ENCODE measurements around the gene C2CD3. TPM values are rescaled to one million over a fixed set of nuclear protein-coding genes. Genes with fewer than 3 reads are reported as not detected.

Gene C2CD3
- total RNA-seq, 4 donors from 2014 or later = 11.4 to 30.1 (median 25.3) TPM

DNA sequence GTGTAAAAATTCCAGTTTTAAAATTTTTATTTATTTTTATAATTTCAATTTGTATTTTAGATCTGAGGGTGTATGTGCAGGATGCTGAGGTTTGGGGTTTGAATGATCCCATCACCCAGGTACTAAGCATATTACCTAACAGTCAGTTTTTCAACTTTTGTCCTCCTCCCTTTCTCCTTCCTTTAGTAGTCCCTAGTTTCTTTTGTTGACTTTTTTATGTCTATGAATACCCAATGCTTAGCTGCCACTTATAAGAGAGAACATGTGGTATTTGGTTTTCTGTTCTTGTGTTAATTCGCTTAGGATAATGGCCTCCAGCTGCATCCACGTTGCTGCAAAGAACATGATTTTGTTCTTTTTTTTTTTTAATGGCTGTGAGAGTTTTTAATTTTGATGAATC, 126.3 kb downstream of the C2CD3 start:
- no peak for ATAC-seq
- H3K9me3 ChIP-seq = no peaks in the 10 kb centered on the region
- peaks cover 4 to 76% of the 10 kb centered on the region in 2 donors for H3K36me3 ChIP-seq
- TF ChIP-seq POLR2AphosphoS5 (IDR thresholded peaks at IDR 0.05) = no peak
- TF ChIP-seq POLR2A (IDR thresholded peaks at IDR 0.05) = no peak
- TF ChIP-seq CTCF (IDR thresholded peaks at IDR 0.05) = no peak
- no peak for TF ChIP-seq EP300 (IDR thresholded peaks at IDR 0.05)
- no peak overlapping the region for H3K4me3 ChIP-seq
- no peak overlapping the region for H3K27ac ChIP-seq
- no peaks in the 10 kb centered on the region for H3K4me1 ChIP-seq
- no peaks in the 10 kb centered on the region for H3K27me3 ChIP-seq
- WGBS, 2 donors (ENCODE audit: low coverage in 1 of 2) = 42 to 74% methylated on average over 2 of the region's 2 CpGs

DNA sequence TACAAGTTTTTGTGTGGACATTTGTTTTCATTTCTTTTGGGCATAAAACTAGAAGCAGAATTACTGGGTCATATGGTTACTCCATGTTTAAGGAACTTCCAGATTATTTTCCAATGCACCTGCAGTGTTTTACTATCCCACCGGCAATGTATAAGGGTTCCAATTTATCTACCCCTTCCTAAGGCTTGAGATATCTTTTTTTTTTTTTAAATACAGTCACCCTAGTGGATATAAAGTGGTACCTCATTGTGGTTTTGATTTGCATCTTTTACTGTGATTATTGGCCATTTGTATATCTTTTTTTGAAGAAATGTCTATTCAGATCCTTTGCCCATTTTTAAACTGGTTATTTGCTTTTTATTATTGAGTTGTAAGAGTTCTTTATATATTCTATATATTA, 127.4 kb downstream of the C2CD3 start:
- WGBS, 2 donors (ENCODE audit: low coverage in 1 of 2) = 88 to 100% methylated on average over 1 of the region's 1 CpG
- ATAC-seq = no peak
- H3K27me3 ChIP-seq = no peaks in the 10 kb centered on the region
- H3K36me3 ChIP-seq = peaks cover 4 to 76% of the 10 kb centered on the region in 2 donors
- H3K4me3 ChIP-seq = no peak overlapping the region
- H3K4me1 ChIP-seq = no peaks in the 10 kb centered on the region
- H3K27ac ChIP-seq = no peak overlapping the region
- no peaks in the 10 kb centered on the region for H3K9me3 ChIP-seq
- TF ChIP-seq CTCF (IDR thresholded peaks at IDR 0.05) (no peak), POLR2AphosphoS5 (IDR thresholded peaks at IDR 0.05) (no peak), EP300 (IDR thresholded peaks at IDR 0.05) (no peak), POLR2A (IDR thresholded peaks at IDR 0.05) (no peak)

GRCh38 chr11:74037309-74037708, 133.5 kb downstream of the C2CD3 start:
- Histone ChIP-seq H3K27ac (no peak overlapping the region), H3K4me1 (no peaks in the 10 kb centered on the region), H3K9me3 (no peaks in the 10 kb centered on the region), H3K4me3 (no peak overlapping the region), H3K36me3 (peaks cover 0 to 98% of the 10 kb centered on the region in 2 donors), H3K27me3 (no peaks in the 10 kb centered on the region)
- no peak for TF ChIP-seq POLR2A (IDR thresholded peaks at IDR 0.05)
- TF ChIP-seq CTCF (IDR thresholded peaks at IDR 0.05) = no peak
- no peak for TF ChIP-seq POLR2AphosphoS5 (IDR thresholded peaks at IDR 0.05)
- ATAC-seq = no peak
- WGBS, 2 donors (ENCODE audit: low coverage in 1 of 2) = 78% methylated on average over 3 of the region's 4 CpGs

DNA sequence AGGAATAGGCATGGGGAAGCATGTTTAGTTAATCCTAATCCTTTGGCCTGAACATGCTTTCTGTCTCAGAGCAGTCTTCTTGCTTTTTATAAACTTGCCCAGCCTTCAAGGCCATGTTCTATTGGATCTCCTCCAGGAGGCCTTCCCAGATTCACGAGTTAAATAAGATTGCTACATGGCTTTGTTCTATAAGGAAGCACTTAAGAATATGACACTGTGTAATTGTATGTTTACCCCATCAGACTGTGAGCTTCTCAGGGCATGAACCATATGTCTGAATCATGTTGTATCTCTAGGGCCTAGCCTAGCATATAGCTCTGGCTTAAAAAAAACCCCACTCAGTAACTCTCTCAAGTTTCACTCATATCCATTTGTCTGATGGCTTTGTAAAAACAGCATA, 135.5 kb downstream of the C2CD3 start:
- no peak overlapping the region for H3K27ac ChIP-seq
- no peaks in the 10 kb centered on the region for H3K9me3 ChIP-seq
- no peak for ATAC-seq
- WGBS, 2 donors (ENCODE audit: low coverage in 1 of 2) = 86% methylated on average over 1 of the region's 1 CpG; no CpG with 5 or more reads in 1 of the 2 donors
- peaks cover 0 to 98% of the 10 kb centered on the region in 2 donors for H3K36me3 ChIP-seq
- H3K4me1 ChIP-seq = no peaks in the 10 kb centered on the region
- H3K4me3 ChIP-seq = no peak overlapping the region
- H3K27me3 ChIP-seq = no peaks in the 10 kb centered on the region
- TF ChIP-seq CTCF (IDR thresholded peaks at IDR 0.05) (no peak), EP300 (IDR thresholded peaks at IDR 0.05) (no peak), POLR2AphosphoS5 (IDR thresholded peaks at IDR 0.05) (no peak), POLR2A (IDR thresholded peaks at IDR 0.05) (no peak)

GRCh38 chr11:74033046-74033445, 137.8 kb downstream of the C2CD3 start:
- ATAC-seq = no peak
- H3K27me3 ChIP-seq = no peaks in the 10 kb centered on the region
- TF ChIP-seq POLR2A (IDR thresholded peaks at IDR 0.05) (no peak), EP300 (IDR thresholded peaks at IDR 0.05) (no peak), CTCF (IDR thresholded peaks at IDR 0.05) (no peak), POLR2AphosphoS5 (IDR thresholded peaks at IDR 0.05) (no peak)
- H3K9me3 ChIP-seq = no peaks in the 10 kb centered on the region
- WGBS, 2 donors (ENCODE audit: low coverage in 1 of 2) = 81% methylated on average over 2 of the region's 3 CpGs; no CpG with 5 or more reads in 1 of the 2 donors
- H3K27ac ChIP-seq = no peak overlapping the region
- H3K4me1 ChIP-seq = no peaks in the 10 kb centered on the region
- H3K4me3 ChIP-seq = no peak overlapping the region
- H3K36me3 ChIP-seq = peaks cover 0 to 98% of the 10 kb centered on the region in 2 donors

Data from gastroesophageal sphincter (tissue), 4 donors.